ENCODE data around the gene GIGYF2.

GIGYF2 gene

DNA sequence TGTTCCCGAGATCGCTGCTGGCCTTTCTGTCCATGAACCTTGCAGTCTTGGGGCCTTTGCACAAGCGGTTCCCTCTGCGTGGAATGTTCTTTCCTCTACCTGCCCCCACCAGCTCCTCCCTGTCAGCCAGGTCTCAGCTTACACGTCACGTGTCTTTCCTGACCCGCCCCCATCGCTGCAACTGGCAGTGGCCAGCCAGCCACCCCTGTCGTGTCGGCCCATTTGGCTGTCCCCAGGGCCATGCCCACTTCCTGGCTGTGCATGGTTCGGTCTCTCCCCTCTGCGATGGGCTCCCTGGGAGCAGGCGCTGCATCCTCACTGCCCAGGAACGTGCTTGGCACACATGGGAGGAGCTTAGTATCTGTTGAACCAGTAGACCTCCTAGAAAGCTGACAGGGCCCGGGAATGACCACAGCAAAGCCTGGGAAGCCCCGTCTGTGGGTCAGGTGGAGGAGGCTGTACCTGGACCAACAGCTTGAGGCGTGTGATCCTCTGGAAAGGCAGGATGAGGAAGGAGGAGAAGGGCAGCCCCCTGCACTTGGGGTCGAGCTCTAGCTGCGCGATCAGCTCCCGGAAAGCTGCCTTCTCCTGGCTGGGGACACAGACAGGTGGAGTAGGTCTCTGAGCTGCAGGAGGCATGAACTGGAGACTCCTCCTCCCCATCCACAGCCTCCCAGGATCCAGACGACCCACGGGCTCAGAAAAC lies 193.9 kb downstream of the GIGYF2 start:
- DNase-seq (ENCODE audit: insufficient read length, low spot score) = no peak
- no peak for FAIRE-seq
- TF ChIP-seq, protein P1, sequence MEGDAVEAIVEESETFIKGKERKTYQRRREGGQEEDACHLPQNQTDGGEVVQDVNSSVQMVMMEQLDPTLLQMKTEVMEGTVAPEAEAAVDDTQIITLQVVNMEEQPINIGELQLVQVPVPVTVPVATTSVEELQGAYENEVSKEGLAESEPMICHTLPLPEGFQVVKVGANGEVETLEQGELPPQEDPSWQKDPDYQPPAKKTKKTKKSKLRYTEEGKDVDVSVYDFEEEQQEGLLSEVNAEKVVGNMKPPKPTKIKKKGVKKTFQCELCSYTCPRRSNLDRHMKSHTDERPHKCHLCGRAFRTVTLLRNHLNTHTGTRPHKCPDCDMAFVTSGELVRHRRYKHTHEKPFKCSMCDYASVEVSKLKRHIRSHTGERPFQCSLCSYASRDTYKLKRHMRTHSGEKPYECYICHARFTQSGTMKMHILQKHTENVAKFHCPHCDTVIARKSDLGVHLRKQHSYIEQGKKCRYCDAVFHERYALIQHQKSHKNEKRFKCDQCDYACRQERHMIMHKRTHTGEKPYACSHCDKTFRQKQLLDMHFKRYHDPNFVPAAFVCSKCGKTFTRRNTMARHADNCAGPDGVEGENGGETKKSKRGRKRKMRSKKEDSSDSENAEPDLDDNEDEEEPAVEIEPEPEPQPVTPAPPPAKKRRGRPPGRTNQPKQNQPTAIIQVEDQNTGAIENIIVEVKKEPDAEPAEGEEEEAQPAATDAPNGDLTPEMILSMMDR (IDR thresholded peaks at IDR 0.05; ENCODE audit: insufficient read depth, missing control alignments) = no peak

DNA sequence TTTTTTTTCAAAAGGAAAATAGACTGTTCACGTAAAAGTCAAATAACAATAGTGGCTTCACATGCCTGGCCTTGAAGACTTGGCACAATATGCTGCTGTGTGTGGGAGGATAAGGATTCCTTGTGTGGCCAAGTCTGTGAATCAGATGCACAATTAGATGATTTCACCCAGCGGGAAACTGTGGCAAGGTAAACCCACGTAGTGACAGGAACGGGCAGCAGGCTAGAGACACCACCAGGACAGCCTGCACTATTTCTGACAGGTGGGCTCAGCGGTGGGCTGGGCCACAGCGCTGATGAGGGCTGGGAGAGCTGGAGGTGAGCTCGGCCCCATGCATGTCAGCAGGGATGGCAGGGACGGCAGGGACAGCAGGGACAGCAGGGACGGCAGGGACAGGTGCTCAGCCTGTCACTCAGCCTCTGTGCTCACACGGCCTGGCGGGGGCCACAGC lies 194.5 kb downstream of the GIGYF2 start:
- FAIRE-seq (no peak), DNase-seq (ENCODE audit: insufficient read length, low spot score) (no peak)
- TF ChIP-seq, protein P1 (IDR thresholded peaks at IDR 0.05; ENCODE audit: insufficient read depth, missing control alignments) = no peak

DNA sequence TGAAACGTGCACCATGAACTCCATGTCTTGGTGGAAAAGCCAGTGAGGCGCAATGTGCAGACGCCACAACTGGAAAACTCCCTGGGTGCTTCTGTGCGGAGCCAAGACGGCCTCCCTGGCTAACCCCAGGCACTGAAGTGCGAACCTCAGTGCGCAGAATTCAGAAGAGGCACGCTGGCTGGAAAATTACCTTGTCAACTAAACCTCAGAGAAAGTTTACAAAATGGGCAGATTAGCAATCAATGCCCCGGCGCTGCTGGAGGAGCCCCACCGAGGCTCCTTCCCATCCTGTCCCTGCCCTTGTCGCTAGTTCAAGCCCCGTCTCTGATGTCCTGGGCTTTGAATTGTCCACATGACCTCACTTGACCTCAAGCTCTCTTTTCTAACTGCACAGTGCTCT lies 195.1 kb downstream of the GIGYF2 start:
- DNase-seq (ENCODE audit: insufficient read length, low spot score) = no peak
- TF ChIP-seq, protein P1 (IDR thresholded peaks at IDR 0.05; ENCODE audit: insufficient read depth, missing control alignments) = no peak
- no peak for FAIRE-seq

DNA sequence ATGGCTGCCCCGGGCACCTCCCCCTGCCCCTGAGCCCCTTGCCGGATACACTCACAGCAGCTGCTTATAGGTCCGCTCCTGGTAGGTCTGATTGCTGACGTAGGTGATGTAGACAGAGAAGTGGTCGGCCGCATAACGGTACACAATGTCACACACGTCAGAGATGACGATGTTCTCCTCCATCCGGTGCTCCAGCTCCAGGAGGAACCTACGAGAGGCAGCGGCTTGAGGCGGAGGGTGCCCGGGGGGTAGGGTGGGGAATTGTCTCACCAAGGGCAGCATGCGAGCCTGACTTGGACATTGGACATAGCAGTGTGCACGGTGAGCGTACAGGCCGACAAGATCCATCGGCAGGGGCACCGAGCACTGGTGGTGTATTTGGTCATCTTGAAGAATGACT lies 195.7 kb downstream of the GIGYF2 start:
- DNase-seq (ENCODE audit: insufficient read length, low spot score) = no peak
- TF ChIP-seq, protein P1 (IDR thresholded peaks at IDR 0.05; ENCODE audit: insufficient read depth, missing control alignments) = no peak
- FAIRE-seq = no peak

DNA sequence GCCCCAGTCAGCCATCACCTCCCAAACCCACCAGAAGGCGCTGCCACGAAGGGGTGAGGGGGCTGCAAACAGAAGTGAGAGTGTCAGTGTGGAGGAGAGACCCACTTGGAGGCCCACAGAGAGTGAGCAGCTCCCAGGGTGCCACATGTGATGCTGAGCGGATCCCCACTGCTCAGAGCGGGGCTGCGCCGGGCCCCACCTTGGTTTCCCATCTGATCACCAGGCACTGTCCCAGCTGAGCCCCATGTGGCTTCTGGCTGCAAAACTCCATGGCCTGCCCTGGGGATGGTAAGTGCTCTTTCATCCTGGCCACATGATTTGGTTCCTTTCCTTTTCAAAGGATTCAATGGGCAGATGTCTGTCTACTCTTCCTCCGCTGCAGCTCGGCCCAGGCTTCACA lies 196.7 kb downstream of the GIGYF2 start:
- DNase-seq (ENCODE audit: insufficient read length, low spot score) (no peak), FAIRE-seq (no peak)
- TF ChIP-seq, protein P1 (IDR thresholded peaks at IDR 0.05; ENCODE audit: insufficient read depth, missing control alignments) = no peak

DNA sequence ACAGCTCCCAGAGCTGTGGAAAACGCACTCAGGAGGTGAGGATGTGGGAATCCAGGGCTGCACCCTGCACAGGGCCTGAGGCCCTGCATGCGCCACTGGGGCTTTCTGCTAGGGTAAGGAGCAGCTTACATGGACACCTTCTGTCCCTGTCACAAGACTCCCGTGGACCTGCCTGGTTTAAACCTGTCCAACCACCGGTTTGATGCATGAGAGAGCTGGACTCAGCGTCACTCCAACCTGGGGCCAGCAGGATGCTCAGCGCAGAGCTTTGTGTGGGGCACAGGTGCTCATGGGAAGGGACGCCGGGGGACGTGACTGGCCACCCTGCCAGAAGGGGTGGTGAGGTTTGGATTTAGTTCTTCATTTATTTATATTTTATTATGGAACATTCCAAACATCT lies 197.1 kb downstream of the GIGYF2 start:
- TF ChIP-seq, protein P1 (IDR thresholded peaks at IDR 0.05; ENCODE audit: insufficient read depth, missing control alignments) = no peak
- FAIRE-seq = no peak
- no peak for DNase-seq (ENCODE audit: insufficient read length, low spot score)

DNA sequence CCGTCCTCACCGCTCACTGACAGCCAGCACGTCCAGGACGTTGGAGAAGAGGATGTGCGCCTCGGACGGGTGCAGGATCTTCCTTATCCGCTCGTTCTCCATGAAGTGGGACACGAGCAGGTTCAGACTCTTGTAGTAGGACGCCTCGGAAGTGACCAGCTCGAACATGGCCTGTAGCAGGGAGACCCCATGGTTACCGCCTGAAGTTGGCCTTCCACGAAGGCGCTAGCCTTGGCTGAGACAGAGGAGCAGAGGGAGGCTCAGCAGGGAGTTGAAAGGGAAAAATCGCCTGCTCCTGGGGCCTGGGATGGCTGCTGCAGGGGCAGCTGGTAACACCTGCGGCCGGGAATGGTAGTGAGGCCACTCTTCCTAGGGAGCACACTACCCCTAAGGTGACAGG lies 197.6 kb downstream of the GIGYF2 start:
- TF ChIP-seq, protein P1 (IDR thresholded peaks at IDR 0.05; ENCODE audit: insufficient read depth, missing control alignments) = no peak
- FAIRE-seq (no peak), DNase-seq (ENCODE audit: insufficient read length, low spot score) (no peak)

Measured in D721Med (cell line).